HG02610 (cell line): Measurements from ENCODE around the gene EGFL6.
"Not testable (repeated sequence)": the region's sequence is repeated elsewhere in the genome, so short reads cannot be mapped to it uniquely, and the experiment has no call there.

ENCODE experiments used
- ATAC-seq: cut with Tn5 transposase; IDR thresholded peaks from one replicate; pipeline ENCODE4 v1.9.1; 2021; ENCODE audit warnings: mild to moderate bottlenecking, moderate library complexity; ENCODE audit not compliant: unreplicated experiment

EGFL6 gene

GRCh38 chrX:13652287-13652793 lies 82.9 kb downstream of the EGFL6 start:
- peak; percentile 2 for ATAC-seq

- peak; percentile 97 for ATAC-seq
Measured at GRCh38 chrX:13652850-13653693, 83.7 kb downstream of the EGFL6 start, which contains the start of gene TCEANC. TSS of gene TCEANC (plus strand) at chrX:13653141. CDS start at chrX:13662509, 9,368 bp downstream.

GRCh38 chrX:13654116-13654515 lies 84.7 kb downstream of the EGFL6 start:
- ATAC-seq = no peak

- ATAC-seq = no peak
Measured at GRCh38 chrX:13655674-13656073, 86.3 kb downstream of the EGFL6 start.

- ATAC-seq = no peak
Measured at GRCh38 chrX:13658602-13659001, 89.2 kb downstream of the EGFL6 start.

- no peak for ATAC-seq
Measured at GRCh38 chrX:13659063-13659462, 89.7 kb downstream of the EGFL6 start.

GRCh38 chrX:13661735-13662288 lies 92.4 kb downstream of the EGFL6 start:
- no peak for ATAC-seq

- no peak for ATAC-seq
Measured at GRCh38 chrX:13662355-13662791, 93.0 kb downstream of the EGFL6 start.

GRCh38 chrX:13664020-13664419 lies 94.6 kb downstream of the EGFL6 start:
- ATAC-seq = no peak

- ATAC-seq = no peak
Measured at GRCh38 chrX:13666836-13667235, 97.4 kb downstream of the EGFL6 start.

GRCh38 chrX:13667919-13668318 lies 98.5 kb downstream of the EGFL6 start:
- ATAC-seq = no peak

- ATAC-seq = peak; percentile 77
Measured at GRCh38 chrX:13669246-13669737, 99.9 kb downstream of the EGFL6 start.

GRCh38 chrX:13669755-13670154 lies 100.4 kb downstream of the EGFL6 start:
- ATAC-seq = not testable (repeated sequence)

- no peak for ATAC-seq
Measured at GRCh38 chrX:13670197-13670596, 100.8 kb downstream of the EGFL6 start.

GRCh38 chrX:13673016-13673415 lies 103.6 kb downstream of the EGFL6 start:
- ATAC-seq = no peak

GRCh38 chrX:13676885-13677284 lies 107.5 kb downstream of the EGFL6 start:
- ATAC-seq = no peak

- ATAC-seq = not testable (repeated sequence)
Measured at GRCh38 chrX:13679700-13680099, 110.3 kb downstream of the EGFL6 start.

- ATAC-seq = no peak
Measured at GRCh38 chrX:13681595-13681994, 112.2 kb downstream of the EGFL6 start.
